Measurements from ENCODE around the gene PAQR8.
"Not testable (repeated sequence)": the region's sequence is repeated elsewhere in the genome, so short reads cannot be mapped to it uniquely, and the experiment has no call there.

PAQR8 gene

GRCh38 chr6:52376763-52377162, 14.8 kb downstream of the PAQR8 start:
- DNase-seq (ENCODE audit: low read depth): no peak

- DNase-seq (ENCODE audit: low read depth): no peak
These were observed 15.7 kb downstream of the PAQR8 start for GRCh38 chr6:52377538-52378221.

- DNase-seq (ENCODE audit: low read depth): no peak
These were observed 19.3 kb downstream of the PAQR8 start for GRCh38 chr6:52381249-52381648.

- no peak for DNase-seq (ENCODE audit: low read depth)
These were observed 22.3 kb downstream of the PAQR8 start for GRCh38 chr6:52384145-52384766.

GRCh38 chr6:52385074-52385473, 23.1 kb downstream of the PAQR8 start:
- no peak for DNase-seq (ENCODE audit: low read depth)

- DNase-seq (ENCODE audit: low read depth): not testable (repeated sequence)
These were observed 26.2 kb downstream of the PAQR8 start for GRCh38 chr6:52388119-52388518.

GRCh38 chr6:52388790-52389189, 26.8 kb downstream of the PAQR8 start:
- DNase-seq (ENCODE audit: low read depth): no peak

- no peak for DNase-seq (ENCODE audit: low read depth)
These were observed 27.3 kb downstream of the PAQR8 start for GRCh38 chr6:52389264-52389625.

- DNase-seq (ENCODE audit: low read depth): no peak
These were observed 27.8 kb downstream of the PAQR8 start for GRCh38 chr6:52389626-52390360.

- DNase-seq (ENCODE audit: low read depth): peak; percentile 51
These were observed 28.4 kb downstream of the PAQR8 start for GRCh38 chr6:52390361-52390727.

GRCh38 chr6:52391599-52391998, 29.6 kb downstream of the PAQR8 start:
- no peak for DNase-seq (ENCODE audit: low read depth)

GRCh38 chr6:52392944-52393343, 31.0 kb downstream of the PAQR8 start:
- DNase-seq (ENCODE audit: low read depth): no peak

- no peak for DNase-seq (ENCODE audit: low read depth)
These were observed 31.8 kb downstream of the PAQR8 start for GRCh38 chr6:52393780-52394179.

- no peak for DNase-seq (ENCODE audit: low read depth)
These were observed 32.3 kb downstream of the PAQR8 start for GRCh38 chr6:52394251-52394666.

GRCh38 chr6:52395969-52396368, 34.0 kb downstream of the PAQR8 start:
- DNase-seq (ENCODE audit: low read depth): no peak

- DNase-seq (ENCODE audit: low read depth): no peak
These were observed 37.8 kb downstream of the PAQR8 start for GRCh38 chr6:52399511-52400312.

GRCh38 chr6:52400313-52401041, 38.5 kb downstream of the PAQR8 start:
- DNase-seq (ENCODE audit: low read depth): no peak

- no peak for DNase-seq (ENCODE audit: low read depth)
These were observed 41.1 kb downstream of the PAQR8 start for GRCh38 chr6:52403086-52403485.

GRCh38 chr6:52403627-52404026, 41.7 kb downstream of the PAQR8 start:
- no peak for DNase-seq (ENCODE audit: low read depth)

- DNase-seq (ENCODE audit: low read depth): no peak
These were observed 43.3 kb downstream of the PAQR8 start for GRCh38 chr6:52405243-52405642.

GRCh38 chr6:52407467-52407866, 45.5 kb downstream of the PAQR8 start:
- no peak for DNase-seq (ENCODE audit: low read depth)

GRCh38 chr6:52409499-52409898, 47.5 kb downstream of the PAQR8 start:
- DNase-seq (ENCODE audit: low read depth): no peak

Data from HS-27A (cell line).